Activated CD8-positive, alpha-beta memory T cell treated with anti-CD3 and anti-CD28 coated beads, Interleukin-2, amount 10 ng/mL, durations not matched to agents 7 days and 5 days (primary cell): ENCODE measurements around the gene LIPN. TPM values are rescaled to one million over a fixed set of nuclear protein-coding genes. Genes with fewer than 3 reads are reported as not detected.

ENCODE experiments used
- ATAC-seq: fragments of 150-1000 bp; cut with Tn5 transposase; one replicate; pipeline ENCODE4 v1.10.0; 2021; ENCODE audit warnings: moderate library complexity
- CTCF ChIA-PET: fragments of 350-600 bp; sonication (Branson Sonifier 250); formaldehyde crosslinking; loops from one replicate; lab custom pipeline; 2021; ENCODE audit warnings: antibody characterized with exemption; lab: Charles Lee
- DNase-seq: peaks from one replicate; pipeline ENCODE4 v3.0.0-alpha.2; 2020
- H3K27ac Mint-ChIP-seq: one replicate; pipeline ENCODE4 v1.8.0; 2021; ENCODE audit warnings: mild to moderate bottlenecking, mixed read lengths
- H3K27me3 Mint-ChIP-seq: one replicate; pipeline ENCODE4 v1.8.0; 2021; ENCODE audit warnings: mixed read lengths
- H3K36me3 Mint-ChIP-seq: one replicate; pipeline ENCODE4 v1.8.0; 2021; ENCODE audit warnings: mild to moderate bottlenecking, mixed read lengths
- H3K4me1 Mint-ChIP-seq: one replicate; pipeline ENCODE4 v1.8.0; 2021; ENCODE audit warnings: mixed read lengths
- H3K4me3 Mint-ChIP-seq: one replicate; pipeline ENCODE4 v1.8.0; 2021; ENCODE audit warnings: mild to moderate bottlenecking, moderate library complexity, mixed read lengths
- H3K9me3 Mint-ChIP-seq: one replicate; pipeline ENCODE4 v1.8.0; 2022; ENCODE audit warnings: low read depth, mixed read lengths
- total RNA-seq, 2 experiments: library from RNA; stranded (reverse); gene quantifications; one replicate each; pipeline ENCODE4 v1.2.3, GENCODE V29; 2021

Gene LIPN
- total RNA-seq, 2 experiments from 2014 or later: not detected

DNA sequence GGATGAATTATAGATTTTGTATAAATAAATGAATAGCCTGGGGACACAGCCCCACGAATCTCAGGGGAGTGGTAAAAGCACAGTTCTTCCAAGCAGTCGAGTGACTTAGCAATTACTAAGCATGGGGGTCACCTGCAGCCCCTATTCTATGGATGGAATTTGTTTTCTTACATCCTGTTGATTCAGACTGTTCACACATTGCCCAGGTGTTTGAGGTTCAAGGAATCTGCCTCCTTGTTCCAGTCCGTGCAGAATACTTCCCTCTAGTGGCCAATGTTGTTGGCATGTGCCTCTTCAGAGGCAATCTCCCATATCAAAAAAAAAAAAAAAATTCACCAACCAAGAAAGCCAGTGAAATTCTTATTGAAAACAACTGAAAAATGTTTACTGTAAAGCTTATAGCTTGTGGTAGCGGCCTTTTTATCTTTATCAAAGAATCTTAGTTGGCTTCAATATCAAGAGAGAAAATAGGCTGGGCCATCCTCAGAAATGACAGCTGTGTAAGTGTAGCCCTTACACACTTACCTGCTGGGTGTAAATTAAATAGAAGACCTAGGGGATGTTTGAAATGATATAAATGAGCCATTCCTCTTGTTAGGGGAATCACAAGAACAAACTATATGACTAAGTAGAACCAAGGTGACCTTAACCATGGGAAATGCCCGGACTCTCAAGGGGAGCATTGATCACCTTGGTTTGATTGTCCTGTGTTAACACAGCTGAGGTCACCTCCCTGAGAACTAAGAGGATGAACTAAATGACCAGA is 50.6 kb downstream of the LIPN start:
- no peak overlapping the region for H3K4me3 Mint-ChIP-seq
- CTCF ChIA-PET: interaction anchor here (0.7 to 3.9 kb wide), 15 partner anchors 8 to 245 kb away, joined by 3 to 24 read pairs (median 4); partner anchors contain the start of genes LIPK, RNLS and STAMBPL1
- H3K4me1 Mint-ChIP-seq: peaks cover 5% of the 10 kb centered on the region
- no peaks in the 10 kb centered on the region for H3K9me3 Mint-ChIP-seq
- DNase-seq (no peak), ATAC-seq (peak; percentile 68)
- no peak overlapping the region for H3K27ac Mint-ChIP-seq
- H3K27me3 Mint-ChIP-seq: no peaks in the 10 kb centered on the region
- no peaks in the 10 kb centered on the region for H3K36me3 Mint-ChIP-seq

DNA sequence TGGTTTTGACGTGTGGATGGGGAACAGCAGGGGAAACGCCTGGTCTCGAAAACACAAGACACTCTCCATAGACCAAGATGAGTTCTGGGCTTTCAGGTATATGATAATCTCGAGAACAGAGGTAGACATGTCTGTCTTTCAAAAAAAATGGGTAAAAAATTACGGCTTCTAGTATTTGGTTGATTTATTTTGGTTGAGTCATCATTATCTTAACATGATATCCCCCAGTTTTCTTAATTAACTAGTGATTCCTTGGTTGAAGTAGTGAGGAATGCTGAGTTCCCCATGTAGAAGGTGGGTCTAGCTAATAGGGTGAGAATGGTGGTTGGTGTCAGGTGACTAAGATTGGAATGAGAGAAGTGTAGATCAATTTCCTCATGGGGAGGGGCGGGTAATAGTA is 53.4 kb downstream of the LIPN start:
- no peak overlapping the region for H3K27ac Mint-ChIP-seq
- H3K4me1 Mint-ChIP-seq: peaks cover 6% of the 10 kb centered on the region
- CTCF ChIA-PET: interaction anchor here (0.6 to 1.5 kb wide), 3 partner anchors 16 to 244 kb away, joined by 3 to 6 read pairs (median 3); no protein-coding TSS in a partner anchor
- DNase-seq: no peak
- no peaks in the 10 kb centered on the region for H3K9me3 Mint-ChIP-seq
- ATAC-seq: no peak
- no peaks in the 10 kb centered on the region for H3K27me3 Mint-ChIP-seq
- no peak overlapping the region for H3K4me3 Mint-ChIP-seq
- no peaks in the 10 kb centered on the region for H3K36me3 Mint-ChIP-seq

DNA sequence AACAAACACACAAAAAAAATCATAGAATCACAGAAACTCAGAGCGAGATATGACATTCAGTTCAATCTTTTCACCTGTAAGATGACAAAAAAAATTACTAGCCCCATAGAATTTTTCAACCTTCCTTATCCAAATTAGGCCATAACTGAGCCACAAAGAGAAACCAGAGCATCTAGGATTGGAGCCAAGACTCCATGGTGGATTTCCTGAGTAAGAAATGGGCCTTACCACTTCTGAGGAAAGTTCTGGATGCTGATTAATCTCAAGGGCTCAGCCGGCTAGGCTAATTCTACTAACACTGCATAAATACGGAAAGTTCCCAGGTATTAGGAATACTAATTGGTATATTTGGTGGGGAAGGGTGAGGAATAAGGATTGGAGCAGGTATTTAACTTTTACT is 59.5 kb downstream of the LIPN start:
- CTCF ChIA-PET: interaction anchor here (0.8 kb wide), 1 partner anchor 9 kb away, joined by 3 read pairs; no protein-coding TSS in a partner anchor
- ATAC-seq: no peak
- H3K36me3 Mint-ChIP-seq: no peaks in the 10 kb centered on the region
- DNase-seq: no peak
- H3K4me1 Mint-ChIP-seq: peaks cover 8% of the 10 kb centered on the region
- no peaks in the 10 kb centered on the region for H3K9me3 Mint-ChIP-seq
- H3K27me3 Mint-ChIP-seq: no peaks in the 10 kb centered on the region
- H3K27ac Mint-ChIP-seq: no peak overlapping the region
- no peak overlapping the region for H3K4me3 Mint-ChIP-seq

DNA sequence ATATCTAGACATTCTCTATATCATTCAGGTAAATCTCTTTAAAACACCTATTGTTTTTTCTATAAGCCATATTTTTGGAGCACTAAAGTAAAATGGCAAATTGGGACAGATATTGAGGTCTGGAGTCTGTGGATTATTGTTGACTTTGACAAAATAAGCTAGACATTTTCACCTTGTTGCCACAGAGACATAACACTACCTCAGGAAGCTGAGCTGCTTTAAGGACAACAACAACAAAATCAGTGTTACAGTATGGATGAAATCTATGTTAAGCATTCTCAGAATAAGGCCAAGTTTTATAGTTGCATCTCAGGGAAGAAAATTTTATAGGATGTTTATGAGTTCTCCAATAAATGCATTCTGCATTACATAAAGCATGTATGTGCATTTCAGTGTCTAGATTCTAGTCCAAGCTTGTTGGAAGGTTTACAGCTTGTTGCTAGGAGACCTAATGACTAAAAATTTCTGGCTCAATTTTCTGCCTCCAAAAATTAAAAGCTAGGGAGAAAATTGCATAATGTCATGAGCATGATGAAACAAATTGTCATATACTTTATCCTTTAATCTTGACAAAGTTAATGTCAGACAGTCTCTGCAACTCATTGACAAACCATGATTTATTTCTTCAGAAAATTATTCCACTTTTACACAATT is 61.1 kb downstream of the LIPN start:
- CTCF ChIA-PET: interaction anchor here (1.5 to 1.8 kb wide), 3 partner anchors 10 to 112 kb away, joined by 5 to 9 read pairs (median 8); no protein-coding TSS in a partner anchor
- ATAC-seq (no peak), DNase-seq (no peak)
- Mint-ChIP-seq H3K27me3 (no peaks in the 10 kb centered on the region), H3K4me1 (peaks cover 21% of the 10 kb centered on the region), H3K9me3 (no peaks in the 10 kb centered on the region), H3K27ac (no peak overlapping the region), H3K36me3 (peaks cover 1% of the 10 kb centered on the region), H3K4me3 (no peak overlapping the region)

DNA sequence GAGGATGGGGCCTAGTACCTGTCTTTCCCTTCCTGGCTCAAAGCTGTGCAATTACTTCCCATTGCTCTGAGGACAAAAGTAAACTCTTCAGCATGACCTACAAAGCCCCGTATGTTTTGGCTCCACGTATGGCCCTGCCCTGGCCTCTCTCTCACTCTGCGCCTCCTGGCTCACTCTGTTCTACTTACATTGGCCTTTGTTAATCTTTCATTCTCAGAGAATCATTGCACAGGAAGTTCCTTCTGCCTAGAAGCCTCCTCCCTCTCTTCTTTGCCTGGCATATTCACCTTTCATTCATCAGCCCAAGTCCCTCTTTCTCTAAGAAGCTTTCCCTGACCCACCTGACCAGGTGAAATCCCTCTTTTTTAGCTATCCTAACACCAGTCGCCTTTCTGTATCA is 66.6 kb downstream of the LIPN start:
- peaks cover 8% of the 10 kb centered on the region for H3K36me3 Mint-ChIP-seq
- no peaks in the 10 kb centered on the region for H3K9me3 Mint-ChIP-seq
- DNase-seq (no peak), ATAC-seq (no peak)
- no peak overlapping the region for H3K4me3 Mint-ChIP-seq
- H3K27ac Mint-ChIP-seq: peak overlapping the region; percentile 63
- CTCF ChIA-PET: interaction anchor here (1.0 to 2.8 kb wide), 4 partner anchors 11 to 108 kb away, joined by 3 to 14 read pairs (median 4); no protein-coding TSS in a partner anchor
- no peaks in the 10 kb centered on the region for H3K27me3 Mint-ChIP-seq
- peaks cover 61% of the 10 kb centered on the region for H3K4me1 Mint-ChIP-seq

DNA sequence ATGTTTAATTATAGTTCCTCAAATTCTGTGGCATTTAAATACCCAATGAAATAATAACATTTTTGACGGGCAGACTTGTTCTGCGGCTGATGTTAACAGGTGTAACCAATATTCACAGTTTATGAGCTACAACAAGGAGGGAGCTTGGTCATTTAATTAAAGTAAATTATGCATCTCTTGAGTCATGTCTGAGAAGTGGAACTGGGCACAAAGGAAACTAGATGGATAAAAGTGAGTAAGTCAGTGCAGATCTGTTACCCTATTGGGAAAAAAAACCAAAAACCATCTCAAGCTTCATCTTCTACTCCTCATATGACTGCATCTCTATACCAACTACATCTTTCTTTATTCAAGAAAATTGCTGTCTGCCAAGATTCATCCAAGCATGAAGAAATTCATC is 67.9 kb downstream of the LIPN start:
- H3K4me3 Mint-ChIP-seq: no peak overlapping the region
- DNase-seq (no peak), ATAC-seq (no peak)
- H3K27ac Mint-ChIP-seq: no peak overlapping the region
- H3K4me1 Mint-ChIP-seq: peaks cover 69% of the 10 kb centered on the region
- H3K36me3 Mint-ChIP-seq: peaks cover 8% of the 10 kb centered on the region
- no peaks in the 10 kb centered on the region for H3K27me3 Mint-ChIP-seq
- CTCF ChIA-PET: interaction anchor here (1.2 to 2.8 kb wide), 5 partner anchors 9 to 106 kb away, joined by 3 to 14 read pairs (median 4); no protein-coding TSS in a partner anchor
- H3K9me3 Mint-ChIP-seq: no peaks in the 10 kb centered on the region

DNA sequence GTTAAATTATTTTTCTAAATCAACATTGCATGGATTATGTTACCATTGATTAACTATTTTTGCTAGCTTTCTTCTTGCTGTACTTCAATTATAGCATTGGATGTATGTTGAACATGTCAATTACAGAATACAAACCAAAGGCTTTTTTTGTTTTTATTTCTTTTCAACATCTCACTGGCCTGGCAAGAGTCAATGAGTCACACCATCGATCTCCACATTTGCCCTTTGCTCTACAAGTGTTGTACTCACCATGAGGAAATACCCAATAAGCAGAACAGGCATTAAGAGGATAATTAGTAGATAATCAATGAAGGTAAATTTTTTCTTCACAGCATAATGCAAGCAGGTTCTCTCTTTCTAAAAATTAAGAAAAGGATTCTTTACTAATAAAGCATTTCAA is 68.5 kb downstream of the LIPN start:
- no peaks in the 10 kb centered on the region for H3K9me3 Mint-ChIP-seq
- H3K27me3 Mint-ChIP-seq: no peaks in the 10 kb centered on the region
- H3K4me3 Mint-ChIP-seq: no peak overlapping the region
- no peak for DNase-seq
- no peak for ATAC-seq
- CTCF ChIA-PET: interaction anchor here (0.7 to 2.8 kb wide), 4 partner anchors 13 to 105 kb away, joined by 3 to 14 read pairs (median 4); no protein-coding TSS in a partner anchor
- H3K27ac Mint-ChIP-seq: no peak overlapping the region
- peaks cover 76% of the 10 kb centered on the region for H3K4me1 Mint-ChIP-seq
- H3K36me3 Mint-ChIP-seq: peaks cover 8% of the 10 kb centered on the region

Other genes with a start within 250 kb of the LIPN start
- gene RNLS, start 176.7 kb upstream of the LIPN start, total RNA-seq: 1 to 10 TPM; 2.9 to 3.7 TPM
- gene LIPJ, start 173.3 kb upstream of the LIPN start, total RNA-seq: not detected
- gene LIPF, start 95.6 kb upstream of the LIPN start, total RNA-seq: not detected
- gene LIPK, start 53.8 kb upstream of the LIPN start, total RNA-seq: not detected
- not detected for gene LIPM, start 42.7 kb downstream of the LIPN start, total RNA-seq
- under 1 TPM in 1 of 2 experiments, not detected in 1; 0.37 TPM for gene ANKRD22, start 91.8 kb downstream of the LIPN start, total RNA-seq
- gene STAMBPL1, start 120.2 kb downstream of the LIPN start, total RNA-seq: 10 to 100 TPM; 29.2 to 53.0 TPM
- 10 to 100 TPM; 28.2 to 34.5 TPM for gene ACTA2, start 192.8 kb downstream of the LIPN start, total RNA-seq
- gene FAS, start 230.8 kb downstream of the LIPN start, total RNA-seq: 10 to 100 TPM; 73.7 to 75.4 TPM